ENCODE data around the gene S100A2.

GRCh38 chr1:153552335-153552734 lies 13.3 kb downstream of the S100A2 start:
- TF ChIP-seq, protein P1, sequence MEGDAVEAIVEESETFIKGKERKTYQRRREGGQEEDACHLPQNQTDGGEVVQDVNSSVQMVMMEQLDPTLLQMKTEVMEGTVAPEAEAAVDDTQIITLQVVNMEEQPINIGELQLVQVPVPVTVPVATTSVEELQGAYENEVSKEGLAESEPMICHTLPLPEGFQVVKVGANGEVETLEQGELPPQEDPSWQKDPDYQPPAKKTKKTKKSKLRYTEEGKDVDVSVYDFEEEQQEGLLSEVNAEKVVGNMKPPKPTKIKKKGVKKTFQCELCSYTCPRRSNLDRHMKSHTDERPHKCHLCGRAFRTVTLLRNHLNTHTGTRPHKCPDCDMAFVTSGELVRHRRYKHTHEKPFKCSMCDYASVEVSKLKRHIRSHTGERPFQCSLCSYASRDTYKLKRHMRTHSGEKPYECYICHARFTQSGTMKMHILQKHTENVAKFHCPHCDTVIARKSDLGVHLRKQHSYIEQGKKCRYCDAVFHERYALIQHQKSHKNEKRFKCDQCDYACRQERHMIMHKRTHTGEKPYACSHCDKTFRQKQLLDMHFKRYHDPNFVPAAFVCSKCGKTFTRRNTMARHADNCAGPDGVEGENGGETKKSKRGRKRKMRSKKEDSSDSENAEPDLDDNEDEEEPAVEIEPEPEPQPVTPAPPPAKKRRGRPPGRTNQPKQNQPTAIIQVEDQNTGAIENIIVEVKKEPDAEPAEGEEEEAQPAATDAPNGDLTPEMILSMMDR (IDR thresholded peaks at IDR 0.05): no peak
- TF ChIP-seq POLR2AphosphoS5 (IDR thresholded peaks at IDR 0.05) (no peak), POLR2A (IDR thresholded peaks at IDR 0.05) (no peak)
